ENCODE measurements around the gene PTH.

Gene PTH

GRCh38 chr11:13495929-13496328 lies at the start of gene PTH:
PTH (minus strand) TSS chr11:13495997; CDS start chr11:13492855, 3,142 bp downstream.
- DNase-seq = no peak

DNA sequence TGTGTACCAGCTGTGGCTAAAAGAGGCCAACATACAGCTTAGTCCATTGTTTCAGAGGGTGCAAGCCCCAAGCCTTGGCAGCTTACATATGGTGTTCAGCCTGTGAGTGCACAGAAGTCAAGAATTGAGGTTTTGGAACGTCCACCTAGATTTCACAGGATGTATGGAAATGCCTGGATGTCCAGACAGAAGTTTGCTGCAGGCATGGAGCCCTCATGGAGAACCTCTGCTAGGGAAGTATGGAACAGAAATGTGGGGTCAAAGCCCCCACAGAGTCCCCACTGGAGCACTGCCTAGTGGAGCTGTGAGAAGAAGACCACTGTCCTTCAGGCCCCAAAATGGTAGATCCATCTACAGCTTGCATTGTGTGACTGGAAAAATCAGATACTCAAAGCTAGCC lies 42.2 kb upstream of the PTH start:
- no peak for DNase-seq

GRCh38 chr11:13535819-13536218 lies 40.0 kb upstream of the PTH start:
- DNase-seq = no peak

- DNase-seq = no peak
Measured at GRCh38 chr11:13534358-13534757, 38.6 kb upstream of the PTH start.

DNA sequence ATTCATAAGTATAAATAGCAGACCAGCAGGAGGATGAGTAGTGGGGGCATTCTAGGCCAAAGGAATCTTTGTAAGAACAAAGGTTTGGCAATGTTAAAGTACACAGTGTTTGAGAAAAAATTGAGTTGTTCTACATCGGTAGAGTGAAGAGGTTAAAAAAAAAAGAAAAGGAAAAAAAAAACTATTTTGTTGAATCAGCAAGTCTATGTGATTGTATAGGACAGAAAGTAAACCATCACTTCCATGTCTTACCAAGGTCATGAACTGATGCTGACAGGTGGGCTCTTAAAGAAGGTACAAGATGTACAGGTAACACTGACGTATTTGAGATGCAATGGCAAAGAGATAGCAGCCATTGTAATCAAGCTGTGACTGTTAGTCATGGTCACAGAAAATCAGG lies 29.5 kb upstream of the PTH start:
- no peak for DNase-seq

DNA sequence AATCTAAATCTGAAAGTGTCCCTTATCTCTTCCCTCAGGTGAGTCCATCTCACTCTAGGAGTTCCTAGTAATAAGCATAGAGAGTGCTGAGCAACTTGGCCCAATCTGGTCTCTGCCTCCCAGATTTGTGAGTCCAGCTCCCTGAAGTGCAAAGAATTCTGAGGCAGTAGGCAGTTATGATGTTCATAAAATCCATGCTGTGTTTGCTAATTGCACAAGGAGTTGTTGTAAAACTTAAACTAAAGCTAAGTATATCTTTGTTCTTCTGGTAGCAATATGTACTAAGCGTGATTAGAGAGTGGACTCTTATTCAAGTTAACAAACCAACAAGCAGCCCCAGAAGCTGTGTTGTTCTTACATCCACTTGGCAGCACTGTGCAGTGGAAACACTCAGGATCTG lies 7.6 kb upstream of the PTH start:
- no peak for DNase-seq

GRCh38 chr11:13502492-13502891 lies 6.7 kb upstream of the PTH start:
- DNase-seq = no peak

DNA sequence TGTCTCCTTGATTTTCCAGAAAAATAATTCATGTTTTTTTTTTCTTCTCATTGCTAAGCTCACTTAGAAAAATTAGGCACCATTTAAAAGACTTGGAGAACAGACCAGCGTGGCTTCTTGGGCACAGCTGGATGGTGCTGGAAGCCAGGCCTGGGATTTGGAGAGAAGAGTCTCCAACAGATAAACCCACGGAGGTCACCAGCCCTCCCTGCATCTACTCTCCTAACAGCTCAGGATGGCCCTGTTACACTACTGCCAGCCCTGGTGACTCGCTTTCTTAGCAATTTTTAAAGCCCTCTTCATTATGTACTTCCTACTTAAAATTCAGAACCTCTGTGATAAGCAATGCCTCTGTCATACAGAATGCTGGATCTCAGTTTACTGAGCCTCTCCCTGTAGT lies 1.7 kb downstream of the PTH start:
- no peak for DNase-seq

GRCh38 chr11:13487661-13488030 lies 8.2 kb downstream of the PTH start:
- no peak for DNase-seq

DNA sequence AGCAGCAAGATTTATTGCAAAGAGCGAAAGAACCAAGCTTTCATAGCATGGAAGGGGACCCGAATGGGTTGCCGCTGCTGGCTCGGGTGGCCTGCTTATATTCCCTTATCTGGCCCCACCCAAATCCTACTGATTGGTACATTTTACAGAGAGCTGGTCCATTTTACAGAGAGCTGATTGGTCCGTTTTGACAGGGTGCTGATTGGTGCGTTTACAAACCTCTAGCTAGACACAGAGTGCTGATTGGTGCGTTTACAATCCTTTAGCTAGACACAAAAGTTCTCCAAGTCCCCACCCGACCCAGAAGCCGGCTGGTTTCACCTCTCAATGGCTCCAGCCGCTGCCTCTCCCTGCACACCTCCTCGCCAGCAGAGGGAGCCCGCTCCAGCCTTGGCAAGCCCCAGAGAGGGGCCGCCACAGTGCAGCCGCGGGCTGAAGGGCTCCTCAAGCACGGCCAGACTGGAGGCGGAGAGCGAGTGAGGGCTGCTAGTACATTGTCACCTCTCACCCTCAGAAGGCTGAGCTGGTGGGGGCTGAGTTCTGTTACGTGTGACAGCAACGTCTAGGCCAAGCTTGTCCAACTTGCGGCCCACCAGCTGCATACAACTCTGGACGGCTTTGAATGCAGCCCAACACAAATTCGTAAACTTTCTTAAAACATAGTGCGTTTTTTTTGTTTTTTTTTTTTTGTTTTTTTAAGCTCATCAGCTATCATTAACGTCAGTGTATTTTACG lies 8.7 kb downstream of the PTH start:
- DNase-seq = no peak

GRCh38 chr11:13480198-13480597 lies 15.6 kb downstream of the PTH start:
- no peak for DNase-seq

DNA sequence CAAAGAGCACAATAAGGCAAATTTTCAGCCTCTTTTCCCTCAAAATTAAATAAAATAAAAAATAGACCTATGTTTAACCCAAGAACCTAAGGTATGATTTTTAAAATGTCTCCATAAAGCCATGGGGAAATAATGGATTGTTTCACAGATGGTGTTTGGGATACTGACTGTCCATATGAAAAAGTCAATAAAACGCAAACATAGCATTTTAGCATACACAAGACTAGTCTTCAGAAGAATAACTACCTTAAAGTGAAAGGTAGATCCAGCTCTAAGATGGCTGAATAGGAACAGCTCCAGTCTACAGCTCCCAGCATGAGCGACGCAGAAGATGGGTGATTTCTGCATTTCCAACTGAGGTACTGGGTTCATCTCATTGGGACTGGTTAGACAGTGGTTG lies 16.1 kb downstream of the PTH start:
- DNase-seq = no peak

DNA sequence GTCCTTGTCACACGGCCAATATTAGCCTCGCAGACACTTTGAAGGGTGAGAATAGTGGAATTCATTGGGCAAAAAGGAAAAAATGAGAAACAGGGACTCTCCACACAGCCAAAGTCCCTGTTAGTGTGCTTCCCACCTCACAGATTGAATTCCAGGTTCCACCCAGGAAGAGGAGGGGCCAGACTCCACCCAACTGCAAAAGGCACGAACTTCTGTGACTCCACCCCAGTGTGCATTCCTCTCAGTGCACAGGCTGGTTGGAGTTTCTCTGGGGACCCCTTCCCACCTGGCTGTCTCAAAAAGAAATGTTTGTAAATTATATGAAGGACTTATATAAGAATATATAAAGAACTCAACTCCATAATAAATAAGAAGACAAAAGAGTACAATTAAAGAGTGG lies 20.7 kb downstream of the PTH start:
- no peak for DNase-seq

DNA sequence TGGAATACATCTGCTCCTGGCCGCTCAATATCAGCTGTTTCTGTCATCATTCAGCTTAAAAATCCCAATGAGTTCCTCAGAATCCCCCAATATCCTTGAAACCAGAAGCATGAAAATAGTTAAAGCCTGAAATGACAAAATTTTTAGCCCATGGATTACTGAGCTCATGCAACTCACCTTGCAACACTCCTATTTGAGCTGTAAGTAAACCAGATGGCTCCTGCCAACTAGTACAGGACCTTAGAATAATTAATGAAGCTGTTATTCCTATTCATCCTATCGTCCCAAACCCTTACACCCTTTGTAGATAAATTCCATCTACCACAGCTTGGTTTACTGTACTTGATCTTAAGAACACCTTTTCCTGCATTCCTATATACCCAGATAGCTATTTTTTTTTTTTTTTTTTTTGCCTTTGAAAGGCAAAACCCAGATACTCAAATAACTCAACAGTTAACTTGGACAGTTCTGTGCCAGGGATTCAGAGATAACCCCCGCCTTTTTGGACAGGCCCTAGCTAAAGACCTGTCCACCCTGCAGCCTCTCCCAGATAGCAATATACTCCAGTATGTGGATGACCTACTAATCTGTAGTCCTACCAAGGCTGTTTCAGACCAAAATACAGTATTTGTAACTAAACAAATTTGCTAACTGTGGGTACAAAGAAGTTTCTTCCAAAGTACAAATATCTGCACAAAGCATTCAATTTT lies 22.6 kb downstream of the PTH start:
- no peak for DNase-seq

- DNase-seq = no peak
Measured at GRCh38 chr11:13468750-13469149, 27.0 kb downstream of the PTH start.

DNA sequence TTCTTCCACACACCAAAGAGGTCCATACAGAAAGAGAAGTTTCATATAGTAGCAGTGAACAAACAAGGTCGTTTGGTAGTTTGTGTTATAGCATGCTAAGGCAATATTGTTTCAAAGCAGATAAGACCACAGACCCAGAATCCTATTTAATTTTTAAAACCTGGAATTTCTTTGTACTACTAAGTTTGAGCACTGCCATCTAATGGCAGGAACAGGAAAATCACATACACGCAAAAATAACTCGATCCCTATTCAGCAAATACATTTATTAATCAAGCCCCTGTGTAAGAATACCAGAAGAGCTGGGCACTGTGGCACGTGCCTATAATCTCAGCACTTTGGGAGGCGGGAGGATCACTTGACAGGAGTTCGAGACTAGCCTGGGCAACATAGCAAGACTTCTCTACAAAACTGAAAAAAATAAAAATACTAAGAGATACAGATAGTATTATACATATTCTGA lies 29.9 kb downstream of the PTH start:
- no peak for DNase-seq

- no peak for DNase-seq
Measured at GRCh38 chr11:13463779-13464290, 32.0 kb downstream of the PTH start.

GRCh38 chr11:13462901-13463778 lies 32.7 kb downstream of the PTH start, which contains the start of gene BTBD10:
BTBD10 (minus strand) TSS chr11:13463222; CDS start chr11:13445124, 18,098 bp downstream.
- DNase-seq = peak; percentile 14

DNA sequence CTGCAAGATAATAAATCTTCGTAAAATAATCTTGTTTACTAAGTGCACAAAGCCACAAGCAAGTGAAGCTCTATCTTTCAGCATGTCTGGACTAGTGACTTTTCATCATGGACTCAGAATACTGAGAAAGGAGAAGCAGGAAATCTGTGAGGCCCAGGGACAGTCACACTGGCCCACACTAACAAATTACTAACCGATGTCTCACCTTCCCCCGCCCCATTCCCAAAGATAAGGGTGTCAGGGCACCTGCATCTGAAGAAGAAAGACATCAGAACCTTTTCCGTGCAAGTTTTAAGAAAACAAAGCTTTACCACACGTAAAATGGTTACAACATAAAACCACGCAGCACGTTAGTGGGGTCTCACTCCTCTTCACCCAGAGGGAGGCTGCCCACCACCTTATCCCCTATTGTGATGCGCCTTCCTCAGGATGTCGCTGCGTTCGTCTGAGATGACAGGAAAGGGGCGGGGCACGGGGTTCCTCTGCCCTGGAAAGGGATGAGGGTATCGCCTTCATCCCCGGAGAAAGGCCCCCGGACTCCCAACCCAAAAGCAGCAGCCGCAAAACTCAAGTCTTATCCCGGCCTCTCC lies 33.4 kb downstream of the PTH start:
- DNase-seq = no peak

GRCh38 chr11:13461291-13461690 lies 34.5 kb downstream of the PTH start:
- DNase-seq = no peak

DNA sequence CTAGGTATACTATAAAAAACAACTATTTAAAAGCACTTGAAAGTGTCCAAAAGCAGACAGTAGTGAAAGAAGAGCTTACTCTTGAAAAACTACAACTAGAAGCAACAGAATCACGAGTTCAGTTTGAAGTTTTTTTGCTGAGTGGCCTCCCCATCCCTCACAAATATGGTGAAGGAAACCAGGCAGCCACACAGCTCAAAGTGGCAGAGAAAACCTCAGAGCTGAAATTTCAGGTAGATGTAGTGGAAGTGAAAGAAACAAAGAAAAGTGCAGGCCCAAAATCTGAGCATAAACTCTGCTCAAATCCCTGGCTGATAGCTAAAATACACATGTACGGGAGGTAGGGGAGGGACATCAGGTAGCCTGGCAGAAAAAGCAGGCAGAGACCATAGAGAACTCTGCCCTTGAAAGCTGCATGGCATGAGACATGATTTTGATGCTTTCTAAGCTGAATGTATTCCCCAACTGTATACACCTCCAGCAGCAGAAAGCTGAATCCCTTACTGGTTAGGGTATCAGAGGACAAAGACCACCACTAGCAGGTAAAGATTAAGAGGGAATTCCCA lies 44.9 kb downstream of the PTH start:
- no peak for DNase-seq

DNA sequence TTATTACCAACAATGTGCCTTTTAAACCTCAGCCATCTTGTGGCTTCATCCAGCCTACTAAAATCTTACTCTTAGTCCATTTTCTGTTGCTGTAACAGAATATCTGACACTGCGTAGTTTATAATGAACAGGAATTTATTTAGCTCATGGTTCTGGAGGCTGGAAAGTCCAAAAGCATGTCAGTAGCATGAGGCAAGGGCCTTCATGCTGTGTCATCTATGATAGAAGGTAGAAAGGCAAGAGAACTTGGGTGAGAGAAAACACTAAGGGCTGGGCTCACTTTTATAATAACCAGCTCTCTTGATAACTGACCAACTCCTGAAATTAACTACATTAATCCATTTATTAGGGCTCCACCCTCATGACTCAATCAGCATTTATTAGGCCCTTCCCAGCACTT lies 46.3 kb downstream of the PTH start:
- DNase-seq = no peak

GRCh38 chr11:13448876-13449275 lies 46.9 kb downstream of the PTH start:
- DNase-seq = no peak
